SK-N-SH (cell line): ENCODE data around the gene HECTD2. TPM values are rescaled to one million over a fixed set of nuclear protein-coding genes. Genes with fewer than 3 reads are reported as not detected.
"Not testable (repeated sequence)": the region's sequence is repeated elsewhere in the genome, so short reads cannot be mapped to it uniquely, and the experiment has no call there.

Experiments used
- CTCF ChIA-PET: fragments of 300-600, 350-600 bp; formaldehyde crosslinking; extraction: SDS; loops from one replicate; lab custom pipeline; 2021; lab: Yijun Ruan, JAX
- POLR2A ChIA-PET: fragments of 350-600 bp; sonication (Branson Sonifier 250); formaldehyde crosslinking; extraction: SDS; loops from one replicate; lab custom pipeline; 2020; ENCODE audit warnings: antibody characterized with exemption, inconsistent platforms; lab: Yijun Ruan, JAX
- DNase-seq: peaks from one replicate; pipeline ENCODE4 v3.0.0; 2012
- H2AFZ ChIP-seq: fragments of 200-600 bp; sonication (generic); 2 replicates; pipeline ENCODE4 v1.8.1; 2016; ENCODE audit warnings: antibody characterized with exemption, mild to moderate bottlenecking, low read depth
- H3F3A ChIP-seq: fragments of 200-600 bp; sonication (generic); replicated peaks from 2 replicates; pipeline ENCODE3; 2016; ENCODE audit warnings: antibody characterized with exemption, mild to moderate bottlenecking; ENCODE audit not compliant: insufficient read depth
- H3K27ac ChIP-seq, 2 experiments: fragments of 200-500 bp in 1 of 2; fragments of 200-600 bp in 1 of 2; sonication (Bioruptor generic) in 1 of 2; sonication (generic), shearing (Covaris generic) in 1 of 2; 2 replicates each; pipeline versions ENCODE4 v1.5.1 to v1.6.1; 2014 to 2016; ENCODE audit warnings: low read depth in 2 of 2, inconsistent platforms in 1 of 2, low read length in 1 of 2, mild to moderate bottlenecking in 1 of 2, mixed read lengths in 1 of 2
- H3K27me3 ChIP-seq: fragments of 200-600 bp; sonication (generic), shearing (Covaris generic); 2 replicates; pipeline ENCODE4 v1.6.1; 2016; ENCODE audit warnings: mixed run types; ENCODE audit not compliant: insufficient read depth
- H3K36me3 ChIP-seq, 2 experiments: fragments of 200-500 bp in 1 of 2; fragments of 200-600 bp in 1 of 2; sonication (Bioruptor generic) in 1 of 2; sonication (generic) in 1 of 2; replicated peaks in 1 of 2; 2 replicates each; pipeline versions ENCODE3 to v1.5.1; 2014 to 2016; ENCODE audit warnings: low read length in 1 of 2, mild to moderate bottlenecking in 1 of 2; ENCODE audit not compliant: insufficient read depth in 2 of 2, control insufficient read depth in 1 of 2
- H3K4me1 ChIP-seq, 2 experiments: fragments of 200-500 bp in 1 of 2; fragments of 200-600 bp in 1 of 2; sonication (Bioruptor generic) in 1 of 2; sonication (generic), shearing (Covaris generic) in 1 of 2; 2 replicates each; pipeline versions ENCODE4 v1.5.1 to v1.6.1; 2014 to 2016; ENCODE audit warnings: low read depth in 1 of 2, low read length in 1 of 2, mixed run types in 1 of 2; ENCODE audit not compliant: insufficient read depth in 2 of 2, control insufficient read depth in 1 of 2
- H3K4me2 ChIP-seq: fragments of 200-600 bp; sonication (generic), shearing (Covaris generic); 2 replicates; pipeline ENCODE4 v1.6.1; 2017; ENCODE audit warnings: mixed run types
- H3K4me3 ChIP-seq, 2 experiments: fragments of 200-500 bp in 1 of 2; fragments of 200-600 bp in 1 of 2; sonication (Bioruptor generic) in 1 of 2; sonication (generic), shearing (Covaris generic) in 1 of 2; 2 replicates each; pipeline versions ENCODE4 v1.5.1 to v1.8.1; 2014 to 2016; ENCODE audit warnings: low read depth in 2 of 2, inconsistent platforms in 1 of 2, low read length in 1 of 2, mild to moderate bottlenecking in 1 of 2, mixed read lengths in 1 of 2, moderate library complexity in 1 of 2
- H3K79me2 ChIP-seq: fragments of 200-600 bp; sonication (generic); 2 replicates; pipeline ENCODE4 v1.8.1; 2017; ENCODE audit warnings: mild to moderate bottlenecking; ENCODE audit not compliant: insufficient read depth
- H3K9ac ChIP-seq: fragments of 200-600 bp; sonication (generic); 2 replicates; pipeline ENCODE4 v1.6.1; 2017; ENCODE audit warnings: mixed run types
- H3K9me2 ChIP-seq: fragments of 200-600 bp; sonication (generic); 2 replicates; pipeline ENCODE4 v1.6.1; 2017; ENCODE audit warnings: mixed run types
- H3K9me3 ChIP-seq: fragments of 200-600 bp; sonication (generic); 2 replicates; pipeline ENCODE4 v1.6.1; 2017; ENCODE audit warnings: mixed run types, mild to moderate bottlenecking, moderate library complexity
- H4K20me1 ChIP-seq: fragments of 200-600 bp; sonication (generic); 2 replicates; pipeline ENCODE4 v1.6.1; 2017; ENCODE audit warnings: mild to moderate bottlenecking, mixed run types; ENCODE audit not compliant: insufficient read depth
- ELF1 ChIP-seq: IDR thresholded peaks from 2 replicates; pipeline ENCODE4 v1.4.0; 2012
- EP300 ChIP-seq, 2 experiments: IDR thresholded peaks; 2 replicates each; pipeline versions ENCODE4 v1.4.0 to v1.6.1; 2012; ENCODE audit warnings: borderline replicate concordance in 1 of 2, low read depth in 1 of 2, low read length in 1 of 2
- FOXM1 ChIP-seq: IDR thresholded peaks from 2 replicates; pipeline ENCODE4 v1.4.0; 2012; ENCODE audit warnings: low read depth, mild to moderate bottlenecking
- GATA2 ChIP-seq: sonication (generic); formaldehyde crosslinking; IDR thresholded peaks from 2 replicates; pipeline ENCODE4 v1.5.0; 2020; ENCODE audit warnings: mild to moderate bottlenecking, missing genetic modification reagents
- MAX ChIP-seq: IDR thresholded peaks from 2 replicates; pipeline ENCODE4 v1.4.0; 2012; ENCODE audit warnings: low read depth
- REST ChIP-seq: IDR thresholded peaks from 2 replicates; pipeline ENCODE4 v1.6.1; 2012; ENCODE audit warnings: mild to moderate bottlenecking, low read depth, low read length, moderate library complexity
- USF1 ChIP-seq: IDR thresholded peaks from 2 replicates; pipeline ENCODE4 v1.4.0; 2012; ENCODE audit warnings: low read depth, borderline replicate concordance
- ZBTB33 ChIP-seq: IDR thresholded peaks from 2 replicates; pipeline ENCODE4 v1.4.0; 2012; ENCODE audit warnings: low read depth, borderline replicate concordance
- WGBS: methylation state at CpG from one replicate; pipeline ENCODE4 v1.1.6; 2017; ENCODE audit warnings: low lambda C conversion rate; 5-methylcytosine and 5-hydroxymethylcytosine counted together
- polyA plus RNA-seq, 3 experiments: library from polyadenylated mRNA; depleted of rRNA; stranded (reverse); fragments of >200 nt; gene quantifications; 2 replicates each; pipeline ENCODE4 v1.2.3, GENCODE V29; 2012

Gene HECTD2
- polyA plus RNA-seq, 1 of the 3 experiments (the other 2 are of a cell fraction) = 4.1 TPM

- TF ChIP-seq REST = no peak
- TF ChIP-seq USF1 = no peak
- TF ChIP-seq EP300 (IDR thresholded peaks at IDR 0.05; ENCODE audit: borderline replicate concordance in 1 of 2, low read depth in 1 of 2, low read length in 1 of 2) = no peak
- TF ChIP-seq MAX = no peak
- TF ChIP-seq GATA2 = no peak
- no peak for TF ChIP-seq ZBTB33
- TF ChIP-seq ELF1 = no peak
- TF ChIP-seq FOXM1 = no peak
- Histone ChIP-seq H3K27ac (no peak overlapping the region), H2AFZ (no peak overlapping the region), H3F3A (no peaks in the 10 kb centered on the region), H3K4me3 (no peak overlapping the region), H3K9me2 (no peaks in the 10 kb centered on the region), H4K20me1 (no peaks in the 10 kb centered on the region), H3K4me2 (no peak overlapping the region), H3K9ac (no peak overlapping the region), H3K9me3 (no peaks in the 10 kb centered on the region), H3K36me3 (no peaks in the 10 kb centered on the region), H3K27me3 (no peaks in the 10 kb centered on the region), H3K4me1 (no peaks in the 10 kb centered on the region; a peak in 1 of 4 replicates), H3K79me2 (no peaks in the 10 kb centered on the region)
- DNase-seq = no peak
- WGBS = 71% methylated on average over 1 of the region's 1 CpG
- ChIA-PET CTCF (interaction anchor here (1.2 to 1.8 kb wide), 3 partner anchors 12 to 107 kb away, joined by 3 to 4 read pairs (median 3); no protein-coding TSS in a partner anchor), POLR2A (no interaction called here)
Measured at GRCh38 chr10:91528768-91529167, 118.6 kb downstream of the HECTD2 start.

- POLR2A ChIA-PET, H3K4me2 ChIP-seq, H3F3A ChIP-seq, H3K27me3 ChIP-seq, H3K79me2 ChIP-seq, H3K4me1 ChIP-seq, H3K4me3 ChIP-seq, H2AFZ ChIP-seq, DNase-seq, H3K27ac ChIP-seq, H4K20me1 ChIP-seq, H3K9ac ChIP-seq, H3K36me3 ChIP-seq, CTCF ChIA-PET, H3K9me3 ChIP-seq, H3K9me2 ChIP-seq: not testable (repeated sequence)
- WGBS = no CpG with 5 or more reads among the region's 1 CpG
Measured at GRCh38 chr10:91534789-91535188, 124.6 kb downstream of the HECTD2 start.
